ENCODE data around the gene RNF182.
A peak's percentile ranks its signal among the peaks of the same experiment; 100 is the strongest.

The RNF182 gene
- total RNA-seq, result 0 to 1.2 (median 0.04) reads per million in 17 experiments

GRCh38 chr6:13924949-13925881 lies at the start of gene RNF182:
TSS of gene RNF182 (plus strand) at chr6:13924952. CDS start at chr6:13977120, 52,168 bp downstream.
- DNase-seq, result peak; percentile 9 to 64 (median 42)

GRCh38 chr6:13877051-13877450 lies 47.7 kb upstream of the RNF182 start:
- DNase-seq, result peak; percentile 55 to 85 (median 71)

GRCh38 chr6:13880061-13880663 lies 44.6 kb upstream of the RNF182 start:
- peak; percentile 40 to 71 (median 63) for DNase-seq

- DNase-seq, result no peak
Measured at GRCh38 chr6:13881621-13882165, 43.1 kb upstream of the RNF182 start.

GRCh38 chr6:13883966-13884365 lies 40.8 kb upstream of the RNF182 start:
- DNase-seq, result no peak

GRCh38 chr6:13884397-13884796 lies 40.4 kb upstream of the RNF182 start:
- DNase-seq, result no peak

GRCh38 chr6:13885601-13886000 lies 39.2 kb upstream of the RNF182 start:
- DNase-seq, result no peak

GRCh38 chr6:13886949-13887348 lies 37.8 kb upstream of the RNF182 start:
- DNase-seq, result no peak

- peak in 1 of 4 experiments; percentile 31 for DNase-seq
Measured at GRCh38 chr6:13892017-13892645, 32.6 kb upstream of the RNF182 start.

GRCh38 chr6:13902922-13903321 lies 21.8 kb upstream of the RNF182 start:
- DNase-seq, result no peak

- no peak for DNase-seq
Measured at GRCh38 chr6:13903364-13903763, 21.4 kb upstream of the RNF182 start.

GRCh38 chr6:13907001-13907350 lies 17.8 kb upstream of the RNF182 start:
- DNase-seq, result no peak

- DNase-seq, result no peak
Measured at GRCh38 chr6:13907614-13908215, 17.0 kb upstream of the RNF182 start.

- peak; percentile 60 to 84 (median 72) for DNase-seq
Measured at GRCh38 chr6:13908955-13909381, 15.8 kb upstream of the RNF182 start.

- no peak for DNase-seq
Measured at GRCh38 chr6:13910443-13910842, 14.3 kb upstream of the RNF182 start.

GRCh38 chr6:13911337-13911736 lies 13.4 kb upstream of the RNF182 start:
- DNase-seq, result no peak

- no peak for DNase-seq
Measured at GRCh38 chr6:13913226-13914001, 11.3 kb upstream of the RNF182 start.

GRCh38 chr6:13914351-13914750 lies 10.4 kb upstream of the RNF182 start:
- DNase-seq, result no peak

- no peak for DNase-seq
Measured at GRCh38 chr6:13915561-13916229, 9.1 kb upstream of the RNF182 start.

GRCh38 chr6:13916230-13916944 lies 8.4 kb upstream of the RNF182 start:
- no peak for DNase-seq

GRCh38 chr6:13917141-13917540 lies 7.6 kb upstream of the RNF182 start:
- DNase-seq, result no peak

Measured in suppressor macrophage (primary cell).